Activated T-helper 1 cell treated with anti-CD3 and anti-CD28 coated beads, Interleukin-2, amount 50 U/mL, for 16 hours (primary cell): ENCODE measurements around the gene ARHGAP42.
"Not testable (repeated sequence)": the region's sequence is repeated elsewhere in the genome, so short reads cannot be mapped to it uniquely, and the experiment has no call there.

Experiments
- DNase-seq, 2 donors: peaks; one replicate each; pipeline ENCODE4 v3.0.0-alpha.2; 2020; ENCODE audit warnings: low read depth in 1 of 2, low spot score in 1 of 2

The ARHGAP42 gene

GRCh38 chr11:101010899-101011298, 323.8 kb downstream of the ARHGAP42 start:
- no peak for DNase-seq

- DNase-seq: no peak
These were observed 324.8 kb downstream of the ARHGAP42 start for GRCh38 chr11:101011881-101012280.

- not testable (repeated sequence) for DNase-seq
These were observed 326.6 kb downstream of the ARHGAP42 start for GRCh38 chr11:101013702-101014101.

- no peak for DNase-seq
These were observed 327.7 kb downstream of the ARHGAP42 start for GRCh38 chr11:101014600-101015285.

- DNase-seq: no peak
These were observed 332.8 kb downstream of the ARHGAP42 start for GRCh38 chr11:101019870-101020269.

- DNase-seq: no peak
These were observed 335.2 kb downstream of the ARHGAP42 start for GRCh38 chr11:101022256-101022655.

- DNase-seq: no peak
These were observed 341.6 kb downstream of the ARHGAP42 start for GRCh38 chr11:101028644-101029043.

GRCh38 chr11:101030015-101030414, 342.9 kb downstream of the ARHGAP42 start:
- DNase-seq: no peak

- DNase-seq: no peak
These were observed 343.6 kb downstream of the ARHGAP42 start for GRCh38 chr11:101030692-101031091.

- DNase-seq: no peak
These were observed 344.6 kb downstream of the ARHGAP42 start for GRCh38 chr11:101031713-101032112.

- DNase-seq: no peak
These were observed 345.9 kb downstream of the ARHGAP42 start for GRCh38 chr11:101032991-101033390.

- DNase-seq: no peak
These were observed 347.0 kb downstream of the ARHGAP42 start for GRCh38 chr11:101034076-101034475.

- DNase-seq: no peak
These were observed 348.8 kb downstream of the ARHGAP42 start for GRCh38 chr11:101035872-101036271.
